ENCODE measurements around the gene KCNN2. TPM values are rescaled to one million over a fixed set of nuclear protein-coding genes. Genes with fewer than 3 reads are reported as not detected.
A peak's percentile ranks its signal among the peaks of the same experiment; 100 is the strongest.

The KCNN2 gene
- not detected in 2 replicates for total RNA-seq (2014; rRNA removed; shearing (Covaris generic); ENCODE audit: low replicate concordance)

DNA sequence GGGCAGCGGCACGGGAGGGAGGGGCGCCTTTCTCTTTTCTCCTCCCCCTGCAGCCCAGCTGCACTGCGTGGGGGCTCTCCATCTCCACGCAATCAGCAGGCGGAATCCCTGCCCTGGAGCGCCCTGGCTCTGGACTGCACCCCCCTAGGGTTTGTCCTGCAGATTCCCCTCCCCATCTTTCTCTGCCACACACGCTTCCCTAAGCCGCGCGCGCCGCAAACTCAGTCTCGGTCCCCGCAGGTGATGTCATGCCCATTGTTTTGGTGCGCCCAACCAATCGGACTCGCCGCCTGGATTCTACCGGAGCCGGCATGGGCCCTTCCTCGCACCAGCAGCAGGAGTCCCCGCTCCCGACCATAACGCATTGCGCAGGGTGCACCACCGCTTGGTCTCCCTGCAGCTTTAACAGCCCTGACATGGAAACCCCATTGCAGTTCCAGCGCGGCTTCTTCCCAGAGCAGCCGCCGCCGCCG is at the start of gene KCNN2:
Gene KCNN2 (plus strand): TSS at position 347 of the 473 bp plus-strand sequence. CDS start 70 bp downstream, at position 417.
- in situ Hi-C loops (cut with HindIII; ENCODE audit: low pct_unique_long_range_greater_than_20kb, low sequenced_read_pairs) = no loop called here
- peak; percentile 75 for DNase-seq (ENCODE audit: low read depth)

DNA sequence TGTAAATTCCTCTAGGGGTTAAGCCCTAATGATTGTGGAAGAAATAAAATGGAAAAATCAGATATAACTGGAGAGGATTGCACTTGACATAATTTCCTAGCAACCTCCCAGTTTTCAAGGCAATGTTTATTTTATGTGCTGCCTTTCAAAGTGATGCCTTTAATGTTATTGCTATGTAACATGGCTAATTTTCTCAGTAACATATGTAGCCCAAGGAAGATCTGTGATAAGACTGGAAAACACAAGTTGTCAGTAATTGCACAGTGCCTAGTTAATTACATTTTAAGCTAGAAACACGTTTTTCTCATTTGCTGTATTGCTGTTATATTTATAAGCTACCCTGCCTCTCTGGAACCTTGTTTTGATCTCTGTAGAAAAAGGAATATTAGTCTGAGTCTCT is 49.2 kb upstream of the KCNN2 start:
- in situ Hi-C loops (cut with HindIII; ENCODE audit: low pct_unique_long_range_greater_than_20kb, low sequenced_read_pairs) = no loop called here

DNA sequence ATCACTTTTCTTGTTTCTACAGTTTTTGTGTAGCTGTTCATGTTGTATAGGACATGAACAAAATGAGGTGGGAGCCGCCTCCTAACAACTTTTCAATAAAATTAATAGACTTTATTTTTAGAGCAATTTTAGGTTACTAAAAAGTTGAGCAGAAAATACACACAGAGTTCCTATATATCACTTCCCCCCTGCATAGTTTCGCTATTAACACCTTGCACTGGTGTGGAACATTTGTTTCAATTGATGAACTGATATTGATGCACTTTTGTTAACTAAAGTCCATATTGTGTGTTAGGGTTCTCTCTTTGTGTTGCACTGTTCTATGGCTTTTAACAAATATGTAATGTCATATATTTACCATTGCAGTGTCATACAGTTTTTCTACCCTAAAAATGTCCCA is 47.8 kb upstream of the KCNN2 start:
- no peak for DNase-seq (ENCODE audit: low read depth)
- in situ Hi-C loops (cut with HindIII; ENCODE audit: low pct_unique_long_range_greater_than_20kb, low sequenced_read_pairs) = no loop called here

More for the DNA sequence above, 49.2 kb upstream of the KCNN2 start:
- no peak for DNase-seq (ENCODE audit: low read depth)

DNA sequence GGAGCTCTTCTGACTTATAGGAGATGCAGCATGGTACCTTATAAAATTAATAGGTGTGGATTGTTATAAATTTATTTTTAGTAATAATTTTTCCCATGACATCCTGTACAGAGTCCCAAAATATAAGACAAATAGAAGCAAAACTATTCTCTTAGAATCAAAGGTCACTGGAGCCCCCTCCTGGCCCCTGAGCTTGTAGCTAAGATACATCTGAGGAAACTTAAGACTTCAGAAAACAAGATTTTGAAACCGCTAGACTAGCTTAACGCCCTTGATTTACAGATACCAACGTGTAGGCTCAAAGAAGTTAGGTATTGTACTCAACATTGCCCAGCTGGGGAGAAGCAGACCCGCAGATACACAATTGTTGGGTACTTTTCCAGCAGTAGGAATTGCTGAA is 45.7 kb upstream of the KCNN2 start:
- no peak for DNase-seq (ENCODE audit: low read depth)
- in situ Hi-C loops (cut with HindIII; ENCODE audit: low pct_unique_long_range_greater_than_20kb, low sequenced_read_pairs) = no loop called here

DNA sequence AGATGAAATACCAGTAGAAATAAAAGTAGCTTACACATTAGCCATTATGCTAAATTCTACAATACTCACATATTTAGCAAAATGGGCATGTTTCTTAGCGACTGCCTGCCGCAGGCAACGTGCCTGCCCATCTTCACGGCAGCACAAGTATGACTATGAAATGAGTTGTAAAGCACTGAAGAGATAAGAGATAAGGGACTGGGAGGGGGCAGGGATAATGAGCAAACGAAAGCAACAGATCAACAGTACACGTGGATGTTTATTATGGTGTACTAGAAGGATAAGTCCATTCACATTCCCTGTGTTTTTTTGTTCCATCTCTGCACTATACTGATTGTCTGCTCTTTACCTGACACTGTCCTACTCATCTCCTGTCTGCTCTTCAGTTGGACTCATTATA is 44.1 kb upstream of the KCNN2 start:
- DNase-seq (ENCODE audit: low read depth) = no peak
- in situ Hi-C loops (cut with HindIII; ENCODE audit: low pct_unique_long_range_greater_than_20kb, low sequenced_read_pairs) = no loop called here

DNA sequence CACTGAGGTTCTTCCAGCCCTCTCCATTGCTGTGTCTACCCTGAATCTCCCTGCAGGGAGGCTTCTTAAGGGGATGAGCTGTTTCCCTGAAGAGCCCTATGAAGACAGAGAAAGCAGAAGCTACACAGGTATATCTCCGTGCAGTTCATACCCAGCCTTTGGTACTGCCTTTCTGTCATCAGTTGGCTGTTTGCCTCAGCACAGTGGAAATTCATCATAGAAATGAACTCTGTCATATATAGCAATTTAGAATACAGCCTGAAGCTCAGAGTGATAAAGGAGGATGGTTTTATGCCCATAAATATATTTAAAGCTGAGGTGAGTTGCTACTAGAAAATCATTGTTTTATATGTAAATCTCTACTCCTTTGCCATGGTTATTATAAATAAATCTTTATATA is 42.6 kb upstream of the KCNN2 start:
- in situ Hi-C loops (cut with HindIII; ENCODE audit: low pct_unique_long_range_greater_than_20kb, low sequenced_read_pairs) = no loop called here
- no peak for DNase-seq (ENCODE audit: low read depth)

DNA sequence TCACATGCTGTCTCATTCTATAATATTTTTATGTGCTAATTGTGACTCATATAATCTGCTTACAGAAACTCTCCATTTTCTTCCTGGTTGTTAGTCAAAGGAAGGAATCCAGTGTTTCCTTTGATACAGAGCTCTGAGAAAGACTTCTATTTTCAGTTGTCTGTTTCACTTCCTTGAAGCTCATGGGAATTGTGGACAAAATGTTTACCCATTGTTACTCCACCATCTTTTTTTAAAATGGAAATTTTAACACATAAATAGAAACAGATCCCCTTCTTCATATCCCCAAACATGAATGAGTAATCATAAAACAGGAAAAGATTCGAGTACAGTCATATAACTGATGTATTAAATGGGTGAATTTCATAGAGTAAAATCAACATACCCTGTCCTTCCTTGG is 42.0 kb upstream of the KCNN2 start:
- in situ Hi-C loops (cut with HindIII; ENCODE audit: low pct_unique_long_range_greater_than_20kb, low sequenced_read_pairs) = no loop called here
- no peak for DNase-seq (ENCODE audit: low read depth)

DNA sequence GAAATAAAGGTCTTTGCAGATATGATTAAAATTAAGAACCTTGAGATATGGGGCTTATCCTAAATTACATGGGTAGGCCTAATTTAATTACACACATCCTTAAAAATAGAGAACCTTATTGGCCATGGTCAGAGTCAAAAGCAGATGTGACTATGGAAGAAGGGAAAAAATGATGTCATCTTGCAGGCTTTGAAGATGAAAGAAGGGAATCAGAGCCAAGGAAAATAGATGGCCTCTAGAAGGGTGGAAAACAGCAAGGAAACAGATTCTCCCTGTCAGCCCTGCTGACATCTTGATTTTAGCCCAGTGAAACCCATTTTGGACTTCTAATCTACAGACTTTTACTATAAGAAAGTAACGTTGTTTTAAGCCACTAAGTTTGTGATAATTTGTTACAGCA is 37.6 kb upstream of the KCNN2 start:
- in situ Hi-C loops (cut with HindIII; ENCODE audit: low pct_unique_long_range_greater_than_20kb, low sequenced_read_pairs) = no loop called here

DNA sequence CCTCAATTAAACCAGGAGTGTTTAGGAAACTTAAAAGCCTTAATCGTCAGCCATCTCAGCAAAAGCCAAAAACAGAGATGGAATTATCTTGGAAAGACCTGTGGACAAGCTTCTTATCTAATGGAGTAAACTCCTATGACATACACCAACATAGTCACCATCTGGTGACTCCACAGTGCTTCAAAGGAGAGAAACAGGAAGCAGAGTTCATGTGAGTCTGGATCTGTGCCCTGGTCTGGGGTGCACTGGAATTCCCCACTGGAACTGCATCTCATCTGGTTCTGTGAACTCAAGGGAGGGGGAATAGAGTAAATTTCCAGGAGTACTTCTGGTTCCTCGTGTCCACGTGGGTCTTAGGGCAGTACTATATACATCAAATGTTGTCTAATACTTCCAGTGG is 36.3 kb upstream of the KCNN2 start:
- no peak for DNase-seq (ENCODE audit: low read depth)
- in situ Hi-C loops (cut with HindIII; ENCODE audit: low pct_unique_long_range_greater_than_20kb, low sequenced_read_pairs) = no loop called here

More for the DNA sequence above, 37.6 kb upstream of the KCNN2 start:
- no peak for DNase-seq (ENCODE audit: low read depth)

DNA sequence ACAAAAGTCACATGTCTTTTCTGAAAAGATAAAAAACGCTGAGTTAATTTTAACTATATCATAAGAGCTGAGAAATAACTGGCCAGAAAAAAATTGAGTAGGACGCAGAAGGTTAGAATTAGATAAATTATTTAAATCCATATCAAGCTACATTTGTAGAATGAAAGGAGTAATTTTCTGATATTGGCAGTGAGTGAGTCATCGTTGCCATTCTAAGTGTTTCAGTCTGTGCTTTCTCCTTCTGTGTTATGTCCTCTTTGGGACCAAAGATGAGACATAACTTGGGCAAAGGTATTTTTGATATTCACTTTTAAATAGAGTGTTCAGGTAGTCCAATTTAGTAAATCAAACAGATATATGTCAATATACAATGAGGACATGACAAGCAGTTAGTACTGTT is 34.4 kb upstream of the KCNN2 start:
- DNase-seq (ENCODE audit: low read depth) = no peak
- in situ Hi-C loops (cut with HindIII; ENCODE audit: low pct_unique_long_range_greater_than_20kb, low sequenced_read_pairs) = no loop called here

DNA sequence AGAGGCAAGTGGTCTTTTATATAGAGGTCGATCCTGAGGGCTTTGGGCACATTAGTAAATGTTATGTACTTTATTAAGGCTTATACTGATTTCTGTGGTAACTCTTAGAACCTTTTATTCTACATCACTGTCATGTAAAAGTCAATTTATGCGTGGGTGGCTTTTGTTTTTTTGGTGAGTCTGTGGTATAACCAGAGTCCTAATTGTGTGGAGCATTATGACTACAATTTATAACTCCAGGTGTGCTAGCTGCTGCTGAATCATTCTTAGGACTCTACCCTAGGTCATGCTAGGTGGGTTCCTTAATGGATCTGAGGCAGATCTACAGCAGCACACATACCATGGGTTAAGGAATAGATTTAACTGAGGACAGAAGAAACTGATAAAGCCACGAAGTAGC is 33.9 kb upstream of the KCNN2 start:
- in situ Hi-C loops (cut with HindIII; ENCODE audit: low pct_unique_long_range_greater_than_20kb, low sequenced_read_pairs) = no loop called here
- DNase-seq (ENCODE audit: low read depth) = no peak

DNA sequence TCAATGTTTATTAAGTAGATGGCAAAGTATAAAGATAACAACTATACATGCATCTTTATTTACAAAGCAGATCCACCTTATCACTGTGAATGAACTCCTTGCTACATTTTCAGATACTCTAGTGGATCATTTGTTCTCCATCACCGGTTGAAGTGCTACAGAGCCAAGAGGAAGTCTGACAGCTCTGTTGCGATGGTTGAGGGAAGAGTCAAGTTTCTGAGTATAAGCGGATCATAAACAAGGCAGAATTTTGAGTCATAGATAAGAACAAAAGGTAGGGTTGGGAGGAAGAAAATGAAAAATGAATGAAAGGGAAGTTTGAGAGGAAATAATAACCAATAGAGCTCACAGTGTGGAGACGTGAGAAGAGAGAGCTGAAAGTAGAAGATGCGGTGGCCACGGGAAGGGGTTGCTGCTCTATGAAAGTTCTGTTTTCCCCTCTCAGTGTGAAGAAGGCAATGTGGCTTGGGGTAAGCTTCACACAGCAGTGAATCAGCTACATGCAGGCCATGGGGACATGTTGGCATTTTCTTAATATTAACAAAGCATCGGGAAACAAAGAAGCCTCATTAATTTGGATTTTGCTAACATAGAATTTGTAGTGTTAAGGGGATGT is 30.8 kb upstream of the KCNN2 start:
- DNase-seq (ENCODE audit: low read depth) = no peak
- in situ Hi-C loops (cut with HindIII; ENCODE audit: low pct_unique_long_range_greater_than_20kb, low sequenced_read_pairs) = no loop called here

DNA sequence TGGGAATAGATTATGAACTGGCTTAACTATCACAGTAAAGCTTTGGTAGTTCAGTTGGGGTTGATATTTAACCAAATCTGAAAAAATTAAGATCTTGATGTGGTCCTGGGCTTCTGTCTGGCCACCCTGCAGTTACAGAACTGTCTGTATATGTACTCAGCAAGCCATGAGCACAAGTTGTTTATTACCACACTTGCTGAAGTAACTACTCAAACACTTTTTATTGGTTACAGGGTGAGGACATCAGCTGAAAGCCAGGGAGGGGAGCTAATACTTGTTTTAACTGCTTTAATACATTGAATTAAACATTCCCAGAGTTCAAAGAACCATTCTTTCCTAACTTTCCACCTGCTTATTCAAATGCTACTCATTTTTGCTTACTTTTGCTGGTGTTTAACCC is 29.4 kb upstream of the KCNN2 start:
- DNase-seq (ENCODE audit: low read depth) = no peak

DNA sequence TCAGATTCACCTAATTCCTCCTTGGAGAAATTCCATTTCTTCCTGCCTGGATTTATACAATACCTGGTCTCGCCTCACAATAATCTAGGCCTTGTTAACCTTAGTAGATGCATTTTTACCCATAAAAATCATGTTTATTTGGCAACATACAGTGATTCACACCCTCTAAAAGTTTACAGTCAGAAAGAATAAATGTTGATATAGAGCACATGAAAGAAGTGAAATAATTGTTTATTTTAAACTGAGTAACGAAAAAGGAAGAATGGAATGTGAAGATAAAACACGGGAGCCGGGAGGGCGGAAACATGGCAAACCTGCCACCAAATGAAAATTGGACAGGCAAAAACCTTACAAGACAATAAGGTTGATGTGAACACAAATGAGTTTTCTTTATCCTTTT is 28.9 kb upstream of the KCNN2 start:
- no peak for DNase-seq (ENCODE audit: low read depth)
- in situ Hi-C loops (cut with HindIII; ENCODE audit: low pct_unique_long_range_greater_than_20kb, low sequenced_read_pairs) = no loop called here

More for the DNA sequence above, 29.4 kb upstream of the KCNN2 start:
- in situ Hi-C loops (cut with HindIII; ENCODE audit: low pct_unique_long_range_greater_than_20kb, low sequenced_read_pairs) = no loop called here

DNA sequence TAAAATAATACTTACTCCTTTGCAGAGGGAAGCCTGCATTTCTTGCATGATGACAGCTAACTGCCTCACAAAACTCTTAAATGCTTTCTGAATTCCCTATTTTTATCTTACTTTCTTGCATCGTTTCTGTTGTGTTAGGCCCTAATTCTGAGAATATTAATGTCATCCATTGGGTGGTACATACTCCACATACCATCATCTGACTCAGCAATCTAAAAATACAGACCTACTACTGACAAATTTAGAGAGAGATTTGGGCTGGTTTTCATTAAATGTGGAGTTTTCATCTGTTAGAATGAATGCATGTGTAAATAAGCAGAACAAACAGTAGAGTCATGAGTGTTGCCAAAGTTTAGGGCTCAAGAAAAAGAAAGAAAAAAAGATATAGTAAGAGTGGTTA is 26.5 kb upstream of the KCNN2 start:
- in situ Hi-C loops (cut with HindIII; ENCODE audit: low pct_unique_long_range_greater_than_20kb, low sequenced_read_pairs) = no loop called here
- no peak for DNase-seq (ENCODE audit: low read depth)

DNA sequence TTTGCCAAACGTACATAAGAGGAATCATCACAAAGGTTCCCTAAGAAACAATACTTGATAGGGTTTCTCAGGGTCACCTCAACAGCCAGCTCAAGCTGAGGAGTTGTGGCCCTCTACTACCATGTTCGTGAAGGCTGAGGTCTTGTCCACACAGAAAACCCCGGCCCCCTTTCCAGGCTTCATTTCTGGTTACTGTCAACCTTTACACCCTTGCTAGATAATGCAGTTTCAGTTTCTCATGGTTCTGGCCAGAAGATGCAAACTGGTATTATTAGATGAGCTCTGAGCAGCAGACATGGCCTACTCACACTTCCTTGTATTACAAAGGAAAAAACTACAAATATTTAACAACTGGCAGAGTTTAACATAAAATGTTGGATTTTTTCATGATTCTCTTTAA is 22.8 kb upstream of the KCNN2 start:
- DNase-seq (ENCODE audit: low read depth) = no peak
- in situ Hi-C loops (cut with HindIII; ENCODE audit: low pct_unique_long_range_greater_than_20kb, low sequenced_read_pairs) = no loop called here

DNA sequence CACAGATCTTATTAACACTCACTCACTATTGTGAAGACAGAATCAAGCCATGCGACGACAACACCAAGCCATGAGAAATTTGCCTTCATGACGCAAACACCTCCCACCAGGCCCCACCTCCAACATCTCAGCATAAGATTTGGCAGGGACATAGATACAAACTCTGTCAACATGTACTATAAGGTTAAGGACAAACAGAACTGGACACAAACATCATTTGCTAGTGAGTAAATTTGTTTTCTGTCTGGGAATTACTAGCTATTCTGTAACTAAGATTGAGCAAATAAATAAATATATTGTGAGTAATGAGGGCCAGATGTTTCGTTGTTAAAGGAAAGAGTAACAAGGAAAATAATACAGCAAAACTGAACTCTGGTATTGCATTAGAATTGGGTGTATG is 15.7 kb upstream of the KCNN2 start:
- in situ Hi-C loops (cut with HindIII; ENCODE audit: low pct_unique_long_range_greater_than_20kb, low sequenced_read_pairs) = no loop called here
- no peak for DNase-seq (ENCODE audit: low read depth)

DNA sequence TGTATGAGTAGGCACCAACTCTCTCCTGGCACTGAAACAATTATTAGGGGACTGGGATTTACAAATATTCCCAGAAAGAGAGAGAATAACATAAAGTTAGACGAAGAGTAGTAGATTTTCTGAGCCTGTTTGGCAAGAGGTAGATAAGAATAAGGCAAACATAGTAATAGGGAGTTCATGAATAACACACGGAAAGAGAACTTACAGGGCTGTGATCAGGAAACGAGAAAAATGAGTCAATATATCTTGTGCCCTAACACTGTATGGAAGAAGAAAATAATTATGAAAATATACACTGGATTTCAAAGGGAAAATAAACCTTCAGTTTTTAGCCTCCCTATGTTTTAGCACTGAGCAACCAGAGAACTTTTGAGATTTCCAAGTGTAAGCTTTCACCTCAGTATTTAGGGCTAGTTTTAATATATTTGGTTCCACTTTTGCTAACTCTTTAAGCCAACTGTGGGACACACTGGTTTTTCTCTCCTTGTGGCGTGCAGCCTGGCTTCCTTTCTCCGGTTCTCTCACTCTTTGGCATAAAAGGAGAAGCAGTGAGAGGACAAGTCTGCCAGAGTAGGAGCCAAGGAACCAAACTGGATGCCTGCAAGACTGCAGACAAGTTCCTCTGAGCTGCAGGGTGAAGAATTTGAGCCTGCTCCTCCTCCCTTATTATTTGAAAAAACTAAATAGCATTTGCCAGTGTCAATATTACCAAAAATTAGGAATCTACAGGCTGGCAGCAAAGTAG is 6.6 kb upstream of the KCNN2 start:
- no peak for DNase-seq (ENCODE audit: low read depth)
- in situ Hi-C loops (cut with HindIII; ENCODE audit: low pct_unique_long_range_greater_than_20kb, low sequenced_read_pairs) = no loop called here

DNA sequence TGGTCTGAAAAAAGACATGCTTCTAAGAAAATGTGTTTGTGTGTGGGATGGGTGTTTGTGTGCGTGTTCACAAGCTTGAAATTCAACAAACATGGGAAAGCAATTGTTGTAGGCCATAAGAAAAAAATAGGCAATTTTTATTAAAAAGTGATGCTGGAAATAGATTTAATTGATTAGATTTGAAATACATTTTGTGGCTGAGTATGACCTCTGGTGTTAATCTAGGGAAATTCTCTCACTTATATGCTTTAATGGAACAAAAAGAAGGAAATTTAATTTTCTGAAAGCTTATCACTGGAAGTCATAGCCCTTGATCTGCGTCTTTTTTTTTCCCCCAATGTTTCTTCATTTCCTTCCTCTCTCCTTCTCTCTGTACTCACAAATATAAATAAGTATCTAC is 3.5 kb upstream of the KCNN2 start:
- in situ Hi-C loops (cut with HindIII; ENCODE audit: low pct_unique_long_range_greater_than_20kb, low sequenced_read_pairs) = no loop called here
- no peak for DNase-seq (ENCODE audit: low read depth)

DNA sequence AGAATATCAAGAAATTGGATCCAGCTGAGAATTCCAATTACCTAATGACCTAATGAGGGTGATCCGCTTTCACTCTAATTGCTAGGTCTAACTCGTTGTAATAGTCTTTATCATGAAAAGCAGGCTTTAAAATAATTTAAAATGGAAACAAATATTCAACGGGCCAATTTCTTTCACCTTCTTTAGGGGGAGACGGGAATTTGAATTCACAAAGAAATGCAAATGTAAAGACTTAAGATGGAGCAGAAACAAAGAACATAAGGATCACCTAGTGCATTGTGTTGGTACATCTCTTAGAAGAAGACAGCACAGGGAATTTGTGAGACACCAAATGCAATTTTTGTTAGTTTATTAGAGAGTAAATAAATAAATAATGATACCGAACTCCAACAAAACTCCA is 1.5 kb upstream of the KCNN2 start:
- DNase-seq (ENCODE audit: low read depth) = no peak
- in situ Hi-C loops (cut with HindIII; ENCODE audit: low pct_unique_long_range_greater_than_20kb, low sequenced_read_pairs) = no loop called here

Measured in Caki2 (cell line).